Stimulated activated CD4-positive, alpha-beta T cell treated with anti-CD3 and anti-CD28 coated beads, Interleukin-15, amount 100 ng/mL, for 1 hour (primary cell): Measurements from ENCODE around the gene EID1.
A peak's percentile ranks its signal among the peaks of the same experiment; 100 is the strongest.
"Not testable (repeated sequence)": the region's sequence is repeated elsewhere in the genome, so short reads cannot be mapped to it uniquely, and the experiment has no call there.

ENCODE experiments used
- DNase-seq, 2 donors: peaks; one replicate each; pipeline ENCODE4 v3.0.0-alpha.2; 2020; ENCODE audit warnings: low read depth in 1 of 2, low spot score in 1 of 2

Gene EID1

DNA sequence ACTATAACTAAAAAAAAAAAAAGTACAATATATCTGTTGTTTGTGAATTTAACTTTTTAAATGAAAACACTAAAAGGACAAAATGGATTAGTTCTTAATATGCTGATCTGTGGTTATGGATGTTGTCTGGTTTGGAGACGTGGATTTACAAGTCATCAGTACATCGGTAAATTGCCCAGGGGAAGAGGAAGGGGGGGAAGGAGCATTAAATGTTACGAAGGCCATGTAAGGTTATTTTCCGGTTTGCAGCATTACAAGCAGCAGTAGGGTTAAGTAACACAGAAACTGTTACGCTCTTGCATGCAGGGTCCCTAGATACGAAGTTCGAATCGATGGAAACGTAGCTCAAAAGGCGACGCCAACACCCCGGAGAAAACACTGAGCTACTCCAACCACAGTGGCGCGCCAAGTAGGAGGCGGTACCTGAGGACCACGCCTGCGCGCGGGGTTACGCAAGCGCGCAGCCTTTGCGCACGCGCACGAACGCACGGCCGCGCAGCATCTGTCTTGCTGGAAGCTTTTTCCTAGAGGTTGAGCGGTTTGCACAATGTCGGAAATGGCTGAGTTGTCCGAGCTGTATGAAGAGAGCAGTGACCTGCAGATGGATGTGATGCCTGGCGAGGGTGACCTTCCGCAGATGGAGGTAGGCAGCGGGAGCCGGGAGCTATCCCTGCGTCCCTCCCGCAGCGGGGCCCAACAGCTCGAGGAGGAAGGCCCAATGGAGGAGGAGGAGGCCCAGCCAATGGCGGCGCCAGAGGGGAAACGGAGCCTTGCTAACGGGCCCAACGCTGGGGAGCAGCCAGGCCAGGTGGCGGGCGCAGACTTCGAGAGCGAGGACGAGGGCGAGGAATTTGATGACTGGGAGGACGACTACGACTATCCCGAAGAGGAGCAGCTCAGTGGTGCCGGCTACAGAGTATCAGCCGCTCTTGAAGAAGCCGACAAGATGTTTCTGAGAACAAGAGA, at the start of gene EID1:
TSS of gene EID1 (plus strand) at position 505 of the 966 bp plus-strand sequence. CDS start at position 548, 43 bp downstream.
- DNase-seq: peak; percentile 86 to 87

DNA sequence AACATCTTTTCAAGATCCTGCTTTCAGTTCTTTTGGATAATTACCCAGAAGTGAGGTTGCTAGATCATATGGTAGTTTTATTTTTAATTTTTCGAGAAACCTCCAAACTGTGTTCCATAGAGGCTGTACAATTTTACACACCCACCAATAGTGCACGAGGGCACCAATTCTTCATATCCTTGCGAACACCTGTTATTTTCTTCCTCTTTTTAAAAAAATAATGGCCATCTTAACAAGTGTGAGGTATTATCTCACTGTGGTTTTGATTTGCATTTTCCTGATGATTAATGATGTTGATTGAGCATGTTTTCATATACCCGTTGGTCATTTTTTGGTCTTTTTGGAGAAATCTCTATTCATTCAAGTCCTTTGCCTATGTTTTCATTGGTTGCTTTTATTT, 49.5 kb upstream of the EID1 start:
- no peak for DNase-seq

DNA sequence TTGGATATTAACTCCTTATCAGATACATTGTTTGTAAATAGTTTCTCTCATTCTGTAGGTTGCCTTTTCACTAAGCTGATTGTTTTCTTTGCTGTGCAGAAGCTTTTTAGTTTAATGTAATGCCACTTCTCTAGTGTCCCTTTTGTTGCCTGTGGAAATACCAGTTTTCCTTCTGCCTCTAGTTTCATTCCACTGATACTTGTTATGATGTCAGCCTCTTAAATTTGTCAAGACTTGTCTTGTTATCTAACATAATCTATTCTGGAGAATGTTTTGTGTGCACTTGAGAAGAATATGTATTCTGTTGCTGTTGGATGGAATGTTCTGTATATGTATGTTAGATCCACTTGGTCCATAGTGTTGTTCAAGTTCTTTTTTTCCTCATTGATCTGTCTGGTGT, 49.0 kb upstream of the EID1 start:
- DNase-seq: no peak

DNA sequence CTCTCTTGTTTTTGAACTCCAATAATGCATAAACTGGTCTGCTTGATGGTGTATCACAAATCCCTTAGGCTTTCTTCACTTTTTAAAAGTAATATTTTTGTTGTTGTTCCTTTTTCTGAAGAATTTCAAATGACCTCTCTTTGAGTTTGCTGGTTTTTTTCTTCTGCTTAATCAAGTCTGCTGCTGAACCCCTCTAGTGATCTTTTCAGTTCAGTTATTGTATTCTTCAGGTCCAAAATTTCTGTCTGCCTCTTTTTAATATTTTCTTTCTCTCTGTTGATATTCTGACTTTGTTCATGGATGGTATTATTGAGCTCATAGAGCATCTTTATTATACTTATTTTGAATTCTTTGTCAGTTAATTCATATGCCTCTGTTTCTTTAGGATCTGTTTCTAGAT, 45.3 kb upstream of the EID1 start:
- DNase-seq: no peak

- DNase-seq: no peak
Measured at GRCh38 chr15:48833526-48834239, 44.3 kb upstream of the EID1 start.

GRCh38 chr15:48834756-48835155, 43.2 kb upstream of the EID1 start:
- DNase-seq: no peak

GRCh38 chr15:48842501-48842900, 35.4 kb upstream of the EID1 start:
- no peak for DNase-seq

GRCh38 chr15:48845123-48845522, 32.8 kb upstream of the EID1 start:
- no peak for DNase-seq

- no peak for DNase-seq
Measured at GRCh38 chr15:48850648-48851047, 27.3 kb upstream of the EID1 start.

- no peak for DNase-seq
Measured at GRCh38 chr15:48851956-48852355, 26.0 kb upstream of the EID1 start.

- not testable (repeated sequence) for DNase-seq
Measured at GRCh38 chr15:48854434-48854833, 23.5 kb upstream of the EID1 start.

DNA sequence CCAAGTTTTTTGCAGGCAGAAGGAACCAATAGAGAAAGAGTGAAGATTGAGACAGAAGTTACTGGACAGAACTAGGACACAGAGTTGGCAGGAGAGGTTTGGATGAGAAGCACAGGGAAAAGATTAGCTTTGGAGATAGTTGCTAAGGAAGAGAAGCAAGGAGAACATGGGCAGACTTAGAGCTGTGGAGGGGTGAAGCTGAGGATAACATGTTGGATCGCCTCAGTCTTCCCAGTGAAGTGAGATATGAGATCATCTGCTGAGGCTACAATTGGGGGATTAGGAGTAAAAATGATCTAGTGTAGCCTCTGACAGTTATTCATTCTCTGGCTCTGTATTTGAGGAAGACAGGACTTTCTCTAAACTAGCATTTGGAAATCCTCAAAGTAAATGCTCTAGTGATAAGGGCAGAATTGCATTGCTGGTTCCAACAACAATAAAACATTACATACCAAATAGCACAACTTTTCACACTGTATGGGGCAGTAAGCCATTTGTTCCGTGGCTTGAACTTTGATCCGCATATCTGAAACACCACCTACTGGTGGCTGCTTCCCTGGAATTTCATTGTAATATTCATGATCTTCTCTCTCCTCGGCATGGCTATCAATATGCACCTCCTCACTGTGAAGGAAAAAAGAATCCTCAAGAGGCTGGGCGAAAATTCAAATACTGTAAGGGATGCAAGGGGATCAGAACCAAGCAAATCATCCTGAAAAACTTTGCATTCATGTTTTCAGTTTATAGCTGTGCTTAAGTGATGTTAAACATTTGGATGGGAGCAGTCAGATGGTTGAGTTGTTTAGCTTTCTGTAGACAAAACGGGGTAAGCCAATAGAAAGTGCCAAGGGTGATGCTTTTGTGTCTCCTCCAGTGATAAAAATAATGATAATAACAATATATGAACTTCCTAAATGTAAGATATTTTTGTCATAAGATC, 22.2 kb upstream of the EID1 start:
- DNase-seq: no peak

DNA sequence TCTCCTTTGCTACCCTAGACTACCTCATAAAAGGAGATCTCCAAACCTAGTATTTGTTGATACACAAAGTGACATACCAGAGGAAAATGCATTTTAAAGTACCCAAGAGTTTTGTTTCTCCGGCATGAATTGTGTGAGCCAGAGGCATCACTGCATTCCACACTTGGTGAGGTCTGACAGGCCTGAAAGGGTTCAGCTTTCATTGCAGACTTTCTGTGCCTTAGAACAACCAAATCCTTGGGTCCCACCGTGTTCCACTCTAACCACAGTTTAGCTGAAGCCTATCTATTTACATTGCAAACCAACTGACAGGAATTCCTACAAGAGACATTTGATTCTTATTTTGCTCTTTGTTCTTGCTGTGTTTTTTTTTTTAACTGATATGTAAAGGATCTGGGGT, 21.0 kb upstream of the EID1 start:
- DNase-seq: no peak

- no peak for DNase-seq
Measured at GRCh38 chr15:48858401-48858800, 19.5 kb upstream of the EID1 start.

- no peak for DNase-seq
Measured at GRCh38 chr15:48859426-48859825, 18.5 kb upstream of the EID1 start.

- no peak for DNase-seq
Measured at GRCh38 chr15:48861813-48862431, 16.0 kb upstream of the EID1 start.

DNA sequence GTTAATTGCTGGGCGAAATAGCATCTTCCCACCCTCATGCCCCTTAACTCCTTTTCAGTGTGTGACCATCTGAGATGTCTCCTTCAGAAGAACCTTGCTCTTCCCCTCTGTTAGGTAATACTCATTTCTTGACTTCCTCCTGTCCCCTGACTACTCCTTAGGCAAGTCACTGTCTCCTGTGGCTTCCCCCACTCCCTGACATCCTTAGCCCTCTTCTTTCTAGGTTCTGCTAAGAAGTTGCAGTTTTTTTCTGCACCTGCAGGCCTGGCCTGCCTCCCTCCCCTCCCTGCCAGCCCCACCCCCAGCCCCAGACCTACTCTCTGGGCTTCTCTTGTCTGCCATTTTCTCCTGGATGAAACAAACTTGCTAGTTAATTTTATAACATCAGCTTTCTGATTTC, 15.2 kb upstream of the EID1 start:
- no peak for DNase-seq

GRCh38 chr15:48865370-48866079, 12.4 kb upstream of the EID1 start:
- DNase-seq: no peak

GRCh38 chr15:48866141-48866563, 11.8 kb upstream of the EID1 start:
- no peak for DNase-seq

- no peak for DNase-seq
Measured at GRCh38 chr15:48868023-48868422, 9.9 kb upstream of the EID1 start.
